K562 (cell line): Measurements from ENCODE around the gene NUP210. TPM values are rescaled to one million over a fixed set of nuclear protein-coding genes. Genes with fewer than 3 reads are reported as not detected.

Source experiments
- ATF7 ChIP-seq: fragments of 450-650 bp; IDR thresholded peaks from 2 replicates; pipeline ENCODE4 v1.7.1; 2014; ENCODE audit warnings: mild to moderate bottlenecking, moderate library complexity
- CEBPB ChIP-seq: fragments of 450-650 bp; IDR thresholded peaks from 2 replicates; pipeline ENCODE4 v1.6.1; 2016; ENCODE audit warnings: missing genetic modification characterization, missing compliant biosample characterization
- CHD2 ChIP-seq: IDR thresholded peaks from 2 replicates; pipeline ENCODE4 v1.6.1; 2011; ENCODE audit warnings: low read depth, low read length
- ELF4 ChIP-seq: fragments of 450-650 bp; formaldehyde crosslinking; IDR thresholded peaks from 2 replicates; pipeline ENCODE4 v1.4.0; 2022; ENCODE audit warnings: missing genetic modification characterization
- ETV1 ChIP-seq: fragments of 450-650 bp; conservative IDR thresholded peaks from 2 replicates; pipeline ENCODE4 v1.6.1; 2016; ENCODE audit warnings: missing genetic modification characterization, control low read depth, low read depth, missing compliant biosample characterization
- HDAC6 ChIP-seq: IDR thresholded peaks from 2 replicates; pipeline ENCODE4 v1.6.1; 2012; ENCODE audit warnings: low read depth, mild to moderate bottlenecking, control low read depth, inconsistent platforms, low read length, moderate library complexity
- MAFF ChIP-seq: IDR thresholded peaks from 2 replicates; pipeline ENCODE4 v1.6.1; 2012; ENCODE audit warnings: low read length, improper control_type of control experiment
- NRF1 ChIP-seq, 2 experiments: fragments of 450-650 bp; IDR thresholded peaks in 1 of 2; conservative IDR thresholded peaks in 1 of 2; 2 replicates each; pipeline ENCODE4 v1.6.1; 2014; ENCODE audit warnings: mild to moderate bottlenecking in 2 of 2
- RBM25 ChIP-seq: fragments of 200-400 bp; formaldehyde crosslinking; IDR thresholded peaks from 2 replicates; pipeline ENCODE4 v1.6.1; 2018; ENCODE audit warnings: low read length, low read depth, moderate library complexity; ENCODE audit not compliant: severe bottlenecking
- SAP30 ChIP-seq: fragments of 200-600 bp; sonication (generic); IDR thresholded peaks from 2 replicates; pipeline ENCODE4 v1.6.1; 2012; ENCODE audit warnings: borderline replicate concordance, low read depth, mild to moderate bottlenecking, moderate library complexity, low read length, control low read depth, inconsistent platforms; ENCODE audit not compliant: insufficient read depth, poor library complexity, severe bottlenecking
- ZBTB17 ChIP-seq: fragments of 450-650 bp; formaldehyde crosslinking; IDR thresholded peaks from 2 replicates; pipeline ENCODE4 v1.4.0; 2020; ENCODE audit warnings: mild to moderate bottlenecking
- ZNF23 ChIP-seq: fragments of 250-450 bp; sonication (Bioruptor Pico); IDR thresholded peaks from 2 replicates; pipeline ENCODE4 v1.4.0; 2020; ENCODE audit warnings: mild to moderate bottlenecking
- polyA plus RNA-seq, 8 experiments: library from polyadenylated mRNA; depleted of rRNA in 4 of 8; stranded (reverse) in 5 of 8; unstranded in 3 of 8; fragments of >200 nt; fragmentation: Nextera tagmentation in 2 of 8; fragmentation: Illumina TruSeq in 1 of 8; extraction: Ambion mirVana in 2 of 8; extraction: Trizol in 1 of 8; gene quantifications; 2 replicates each; pipeline versions ENCODE4 v1.2.1 to v1.2.3, GENCODE V29; 2011 to 2014; ENCODE audit warnings: inconsistent platforms in 1 of 8, missing spikeins in 1 of 8
- total RNA-seq, 7 experiments: library from RNA; depleted of rRNA in 6 of 7; stranded (reverse); fragments of >200 nt in 6 of 7; fragmentation: Illumina TruSeq in 2 of 7; extraction: Trizol in 2 of 7; gene quantifications; 2 replicates each; pipeline versions ENCODE4 v1.2.1 to v1.2.3, GENCODE V29; 2011 to 2021; ENCODE audit warnings: low replicate concordance in 1 of 7
- TF ChIP-seq, protein P1 (sequence below): fragments of 250-450 bp; sonication (Bioruptor Pico); IDR thresholded peaks from 2 replicates; pipeline ENCODE4 v1.5.0; 2021
- TF ChIP-seq, protein P2 (sequence below): fragments of 450-650 bp; IDR thresholded peaks from 2 replicates; pipeline ENCODE4 v1.6.1; 2017; ENCODE audit warnings: mild to moderate bottlenecking, moderate library complexity
- TF ChIP-seq, protein P3 (sequence below): fragments of 450-650 bp; formaldehyde crosslinking; IDR thresholded peaks from 2 replicates; pipeline ENCODE4 v1.4.0; 2020; ENCODE audit warnings: mild to moderate bottlenecking, mixed read lengths
- TF ChIP-seq, protein P4 (sequence below): fragments of 250-450 bp; sonication (Bioruptor Pico); IDR thresholded peaks from 2 replicates; pipeline ENCODE4 v1.5.0; 2021; ENCODE audit warnings: mild to moderate bottlenecking, moderate library complexity

Gene NUP210
- total and polyA plus RNA-seq, 9 of the 15 experiments (the other 6 are each of a cell fraction or from before 2014, with no cell fraction given): 1.2 to 138 (median 44.0) TPM

DNA sequence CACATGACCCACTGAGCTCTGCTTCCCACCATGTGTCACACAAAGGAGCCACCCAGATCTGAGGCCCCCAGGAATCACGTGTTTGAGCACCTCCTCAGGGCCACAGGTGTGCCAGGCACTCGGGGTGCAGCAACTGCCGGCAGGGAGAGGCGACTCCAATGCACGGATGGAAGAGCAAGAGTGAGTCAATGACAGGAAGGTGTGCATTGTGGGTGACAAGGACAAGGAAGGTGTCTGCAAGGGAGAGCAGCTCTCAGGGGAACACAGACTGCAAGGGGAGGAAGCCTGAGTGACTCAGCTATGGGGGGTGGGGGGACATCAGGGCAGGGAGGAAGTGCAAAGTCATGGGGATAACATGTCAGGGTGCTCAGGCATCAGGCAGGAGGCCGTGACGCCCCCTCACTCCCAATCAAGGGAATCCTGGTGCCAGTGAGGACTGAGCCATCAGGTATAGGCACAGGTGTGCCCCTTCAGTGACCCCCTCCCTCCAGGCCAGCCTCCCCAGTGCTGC, 67.4 kb downstream of the NUP210 start (continued):
- TF ChIP-seq RBM25 (no peak), ZBTB17 (CRISPR knock-in tag) (0 out of 2 replicates have a peak, but pooled peaks have one; percentile 49), ATF7 (peak; percentile 38; the same call in 1 of the 2 replicates), ELF4 (CRISPR knock-in tag) (no peak), CHD2 (no peak), CEBPB (0 out of 2 replicates have a peak, but pooled peaks have one; percentile 8), SAP30 (no peak), ZNF23 (CRISPR knock-in tag) (no peak), MAFF (peak; percentile 84), NRF1 (conservative IDR thresholded peaks at IDR 0.05 in 1 of 2, IDR thresholded peaks at IDR 0.05 in 1 of 2) (peak; percentile 42 to 52; a peak in 1 of 4 replicates), ETV1 (tag) (no peak), HDAC6 (no peak)
- TF ChIP-seq, protein P1, sequence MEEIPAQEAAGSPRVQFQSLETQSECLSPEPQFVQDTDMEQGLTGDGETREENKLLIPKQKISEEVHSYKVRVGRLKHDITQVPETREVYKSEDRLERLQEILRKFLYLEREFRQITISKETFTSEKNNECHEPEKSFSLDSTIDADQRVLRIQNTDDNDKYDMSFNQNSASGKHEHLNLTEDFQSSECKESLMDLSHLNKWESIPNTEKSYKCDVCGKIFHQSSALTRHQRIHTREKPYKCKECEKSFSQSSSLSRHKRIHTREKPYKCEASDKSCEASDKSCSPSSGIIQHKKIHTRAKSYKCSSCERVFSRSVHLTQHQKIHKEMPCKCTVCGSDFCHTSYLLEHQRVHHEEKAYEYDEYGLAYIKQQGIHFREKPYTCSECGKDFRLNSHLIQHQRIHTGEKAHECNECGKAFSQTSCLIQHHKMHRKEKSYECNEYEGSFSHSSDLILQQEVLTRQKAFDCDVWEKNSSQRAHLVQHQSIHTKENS (CRISPR knock-in tag): no peak
- TF ChIP-seq, protein P2, sequence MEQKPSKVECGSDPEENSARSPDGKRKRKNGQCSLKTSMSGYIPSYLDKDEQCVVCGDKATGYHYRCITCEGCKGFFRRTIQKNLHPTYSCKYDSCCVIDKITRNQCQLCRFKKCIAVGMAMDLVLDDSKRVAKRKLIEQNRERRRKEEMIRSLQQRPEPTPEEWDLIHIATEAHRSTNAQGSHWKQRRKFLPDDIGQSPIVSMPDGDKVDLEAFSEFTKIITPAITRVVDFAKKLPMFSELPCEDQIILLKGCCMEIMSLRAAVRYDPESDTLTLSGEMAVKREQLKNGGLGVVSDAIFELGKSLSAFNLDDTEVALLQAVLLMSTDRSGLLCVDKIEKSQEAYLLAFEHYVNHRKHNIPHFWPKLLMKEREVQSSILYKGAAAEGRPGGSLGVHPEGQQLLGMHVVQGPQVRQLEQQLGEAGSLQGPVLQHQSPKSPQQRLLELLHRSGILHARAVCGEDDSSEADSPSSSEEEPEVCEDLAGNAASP: no peak
- TF ChIP-seq, protein P3, sequence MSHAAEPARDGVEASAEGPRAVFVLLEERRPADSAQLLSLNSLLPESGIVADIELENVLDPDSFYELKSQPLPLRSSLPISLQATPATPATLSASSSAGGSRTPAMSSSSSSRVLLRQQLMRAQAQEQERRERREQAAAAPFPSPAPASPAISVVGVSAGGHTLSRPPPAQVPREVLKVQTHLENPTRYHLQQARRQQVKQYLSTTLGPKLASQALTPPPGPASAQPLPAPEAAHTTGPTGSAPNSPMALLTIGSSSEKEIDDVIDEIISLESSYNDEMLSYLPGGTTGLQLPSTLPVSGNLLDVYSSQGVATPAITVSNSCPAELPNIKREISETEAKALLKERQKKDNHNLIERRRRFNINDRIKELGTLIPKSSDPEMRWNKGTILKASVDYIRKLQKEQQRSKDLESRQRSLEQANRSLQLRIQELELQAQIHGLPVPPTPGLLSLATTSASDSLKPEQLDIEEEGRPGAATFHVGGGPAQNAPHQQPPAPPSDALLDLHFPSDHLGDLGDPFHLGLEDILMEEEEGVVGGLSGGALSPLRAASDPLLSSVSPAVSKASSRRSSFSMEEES (CRISPR knock-in tag): no peak
- TF ChIP-seq, protein P4, sequence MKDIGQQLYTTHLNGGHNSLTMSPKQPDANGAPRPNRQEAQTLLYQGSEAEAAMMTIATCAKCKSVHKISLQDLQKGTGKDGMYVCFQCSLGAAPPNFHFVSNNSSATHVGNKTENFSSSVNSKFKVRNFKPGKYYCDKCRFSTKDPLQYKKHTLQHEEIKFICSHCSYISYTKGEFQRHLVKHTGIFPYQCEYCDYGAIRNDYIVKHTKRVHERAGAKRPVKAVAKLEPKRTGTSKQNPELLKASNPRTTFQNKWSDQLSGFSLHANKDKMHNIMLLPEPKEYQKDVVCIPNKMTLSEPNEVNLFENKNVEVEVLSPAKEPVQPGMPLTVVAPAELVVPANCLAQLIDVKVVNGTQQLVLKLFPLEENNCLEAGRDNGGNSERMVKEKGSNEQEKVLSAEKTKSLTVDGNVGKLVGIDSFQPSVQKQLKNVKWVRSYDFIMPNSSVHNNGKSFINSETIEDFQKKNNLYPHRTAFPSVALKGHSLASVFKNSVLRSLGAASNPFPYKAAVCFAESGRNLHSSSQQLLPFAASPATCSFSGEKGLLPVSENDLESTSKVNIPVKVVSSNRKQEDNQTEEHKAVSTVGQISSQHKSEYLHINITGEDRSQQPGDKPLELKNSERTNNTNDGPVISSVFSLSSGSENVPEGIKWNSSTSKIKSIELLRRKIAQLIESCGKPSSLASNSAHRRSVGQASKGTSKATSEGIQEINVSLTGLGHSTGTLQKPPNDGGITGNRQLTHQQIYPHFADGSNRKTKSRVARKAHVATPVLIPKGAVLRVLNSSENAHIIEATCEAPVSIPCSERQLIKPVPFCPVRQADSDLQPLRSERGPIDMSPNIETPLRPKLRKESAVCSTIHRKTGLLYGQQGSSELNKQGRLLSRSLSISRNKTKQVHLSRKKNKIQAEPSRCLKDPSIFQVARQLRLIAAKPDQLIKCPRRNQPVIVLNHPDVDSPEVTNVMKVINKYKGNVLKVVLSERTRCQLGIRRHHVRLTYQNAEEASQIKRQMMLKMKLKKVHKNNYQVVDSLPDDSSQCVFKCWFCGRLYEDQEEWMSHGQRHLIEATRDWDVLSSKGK: no peak
